ENCODE data around the gene KRT6A.
"Not testable (repeated sequence)": the region's sequence is repeated elsewhere in the genome, so short reads cannot be mapped to it uniquely, and the experiment has no call there.

KRT6A gene

DNA sequence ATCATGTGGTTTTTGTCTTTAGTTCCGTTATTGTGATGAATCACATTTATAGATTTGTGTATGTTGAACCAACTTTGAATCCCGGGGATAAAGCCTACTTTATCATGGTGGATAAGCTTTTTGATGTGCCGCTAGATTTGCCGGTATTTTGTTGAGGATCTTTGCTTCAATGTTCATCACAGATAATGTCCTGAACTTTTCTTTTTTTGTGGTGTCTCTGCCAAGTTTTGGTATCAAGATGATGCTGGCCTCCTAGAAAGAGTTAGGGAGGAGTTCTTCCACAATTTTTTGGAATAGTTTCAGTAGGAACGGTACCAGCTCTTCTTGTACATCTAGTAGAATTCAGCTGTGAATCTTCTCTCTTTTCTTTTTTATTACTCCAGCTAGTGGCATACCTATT lies 34.2 kb downstream of the KRT6A start:
- no peak for DNase-seq (ENCODE audit: low spot score)

DNA sequence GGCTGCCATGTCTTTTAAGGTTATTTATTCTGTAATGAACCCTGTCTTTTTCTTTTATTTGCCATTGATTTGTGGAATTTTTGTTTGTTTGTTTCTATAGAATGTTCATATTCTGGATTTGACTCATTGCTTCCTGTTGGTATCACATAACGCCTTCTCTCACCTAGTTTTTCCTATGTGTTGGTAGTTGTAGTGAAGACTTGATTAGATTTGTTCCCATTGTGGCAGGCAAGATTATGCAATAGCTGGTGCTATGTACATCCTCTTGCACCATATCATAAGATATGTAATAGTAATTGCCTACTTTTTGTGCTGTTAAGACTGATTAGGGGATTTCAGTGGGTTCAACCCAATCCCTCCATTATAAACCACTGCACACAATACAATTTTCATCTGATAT lies 37.2 kb downstream of the KRT6A start:
- no peak for DNase-seq (ENCODE audit: low spot score)

DNA sequence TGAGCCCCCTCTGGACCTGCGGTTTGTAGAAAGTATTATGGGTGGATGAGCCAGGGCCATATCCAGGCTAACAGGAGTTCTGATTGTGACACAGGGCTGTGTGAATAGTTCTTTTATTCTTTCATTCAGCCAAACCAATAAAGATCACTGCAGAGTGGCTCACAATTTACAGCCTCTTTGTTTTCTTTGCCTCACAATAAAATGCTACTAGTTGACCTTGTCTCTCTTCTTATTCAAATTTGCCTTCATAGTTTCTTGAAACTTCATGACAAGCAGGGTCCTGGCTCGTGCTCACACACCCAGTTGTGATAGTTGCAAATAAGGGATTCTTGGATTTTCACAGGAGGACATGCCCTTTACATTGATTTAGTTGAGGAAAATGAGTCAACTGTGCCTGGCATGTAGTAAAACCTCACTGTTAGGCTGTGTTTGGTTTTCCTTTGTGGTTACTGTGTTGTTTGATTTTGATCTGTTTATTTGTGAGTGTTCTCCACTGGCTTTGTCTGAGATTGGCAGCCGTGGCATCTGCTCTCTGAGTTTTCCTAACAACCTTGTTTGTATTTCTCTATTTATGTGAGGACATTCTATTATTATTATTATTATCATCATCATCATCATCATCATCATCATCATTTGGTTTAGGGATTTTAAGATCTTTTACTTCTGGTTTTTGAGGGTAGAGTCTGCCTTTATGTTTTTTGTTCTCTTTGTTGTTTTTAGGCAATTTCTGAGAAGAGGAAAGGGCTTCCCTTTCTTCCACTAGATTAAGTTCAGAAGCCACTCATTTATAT lies 38.5 kb downstream of the KRT6A start:
- no peak for DNase-seq (ENCODE audit: low spot score)

DNA sequence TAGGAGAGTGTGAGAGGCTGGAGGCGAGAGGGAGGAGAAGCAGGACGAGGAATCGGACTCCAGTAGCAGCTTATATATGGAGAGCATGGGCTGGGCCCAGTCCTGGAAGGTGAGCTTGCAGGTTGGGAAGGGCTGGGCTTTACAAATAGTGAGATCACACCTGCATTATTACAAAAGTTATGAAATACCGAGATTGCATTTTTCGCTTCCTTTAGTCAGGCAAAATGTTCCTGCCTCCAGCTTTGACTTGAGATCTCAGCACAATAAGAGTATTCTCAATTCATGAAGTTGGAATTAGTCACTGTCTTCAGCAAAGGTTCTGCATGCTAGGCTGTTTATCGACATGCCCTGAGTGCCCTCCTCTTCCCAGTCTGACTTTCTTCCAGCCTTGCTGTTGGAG lies 41.0 kb downstream of the KRT6A start, which contains the start of gene KRT6B:
TSS of gene KRT6B (minus strand) at position 46 of the 400 bp plus-strand sequence. CDS start 68 bp downstream, outside the sequence.
- DNase-seq (ENCODE audit: low spot score) = no peak

DNA sequence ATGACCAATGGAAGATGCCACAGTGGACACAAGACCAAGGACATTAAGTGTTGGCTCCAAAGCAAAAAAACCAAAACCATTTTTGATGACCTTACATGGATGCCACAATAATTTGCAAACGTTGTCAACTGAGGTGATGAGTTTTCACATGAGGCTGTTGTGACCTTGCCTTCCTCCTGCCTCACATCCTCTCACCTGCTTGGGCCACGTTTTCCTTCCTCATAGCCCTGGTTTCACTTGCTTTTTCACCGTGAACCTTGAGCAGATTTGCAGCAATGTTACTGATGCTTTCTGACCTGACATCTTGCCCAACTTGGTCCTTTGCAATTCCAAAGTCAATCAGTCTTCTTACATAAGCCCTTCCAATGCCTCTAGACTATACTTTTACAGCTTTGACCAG lies 44.8 kb downstream of the KRT6A start:
- DNase-seq (ENCODE audit: low spot score) = no peak

DNA sequence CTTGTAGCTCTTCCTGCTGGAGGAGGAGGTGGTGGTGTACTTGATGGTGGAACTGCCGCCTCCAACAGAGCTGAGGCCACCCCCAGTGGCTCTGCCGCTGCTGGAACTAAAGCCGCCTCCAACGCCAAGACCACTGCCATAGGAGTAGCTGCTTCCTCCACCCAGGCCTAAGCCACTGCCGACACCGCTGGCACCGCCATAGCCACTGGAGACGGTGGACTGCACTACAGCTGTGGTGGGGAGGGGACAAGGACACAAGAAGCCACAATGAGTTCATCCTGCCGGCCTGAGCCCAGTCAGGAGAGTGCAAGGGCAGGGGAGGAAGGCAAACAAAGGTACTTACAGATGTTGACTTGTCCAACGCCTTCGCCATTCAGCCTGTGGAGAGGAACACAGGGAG lies 45.9 kb downstream of the KRT6A start:
- not testable (repeated sequence) for DNase-seq (ENCODE audit: low spot score)

DNA sequence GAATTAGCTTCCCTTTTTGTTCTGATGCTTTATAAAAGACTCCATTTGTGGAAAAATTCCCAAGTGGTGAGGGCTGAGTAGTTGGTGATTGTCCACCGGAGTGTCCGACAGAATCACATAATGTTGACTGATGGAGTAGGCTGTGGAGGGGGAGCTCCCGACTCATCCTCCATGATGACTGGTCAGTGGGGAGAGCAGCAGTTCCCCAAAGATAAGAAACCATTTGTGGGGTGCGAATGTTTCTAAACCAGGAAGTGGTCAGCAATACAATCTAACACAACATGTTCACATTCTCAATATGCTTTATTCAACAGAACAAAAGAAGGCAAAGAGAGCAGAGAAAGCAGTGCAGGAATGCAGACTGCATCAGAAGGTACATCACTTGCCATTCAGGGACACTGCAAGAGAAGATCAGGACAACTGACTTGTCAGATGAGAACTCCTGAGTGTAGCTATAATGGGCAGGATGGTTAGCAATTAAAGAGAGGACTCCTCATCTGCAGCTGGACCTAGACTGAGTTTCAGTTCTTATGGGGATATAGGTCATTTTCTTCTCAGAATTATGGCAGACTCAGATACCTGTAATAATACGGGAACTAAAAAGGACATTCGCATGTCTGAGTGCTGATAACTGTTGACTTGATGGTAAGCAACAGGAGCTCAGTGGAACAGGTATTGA lies 46.6 kb downstream of the KRT6A start:
- no peak for DNase-seq (ENCODE audit: low spot score)

DNA sequence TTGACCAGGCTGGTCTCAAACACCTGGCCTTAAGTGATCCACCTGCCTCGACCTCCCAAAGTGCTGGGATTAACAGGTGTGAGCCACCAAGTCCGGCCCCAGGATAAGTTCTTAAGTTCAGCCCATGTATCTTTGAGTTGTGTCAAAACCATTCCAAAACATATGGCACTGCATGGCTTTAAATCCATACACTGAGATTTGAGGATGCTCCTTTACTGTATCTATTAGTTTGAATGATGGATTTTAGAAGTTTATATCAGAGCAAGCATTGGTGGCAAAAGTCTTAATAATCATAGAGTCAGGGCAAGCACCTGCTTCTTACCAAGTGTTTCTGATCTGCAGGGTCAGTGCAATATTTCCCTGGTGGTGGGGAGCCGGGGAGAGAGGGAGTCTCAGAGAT lies 47.2 kb downstream of the KRT6A start:
- DNase-seq (ENCODE audit: low spot score) = no peak

DNA sequence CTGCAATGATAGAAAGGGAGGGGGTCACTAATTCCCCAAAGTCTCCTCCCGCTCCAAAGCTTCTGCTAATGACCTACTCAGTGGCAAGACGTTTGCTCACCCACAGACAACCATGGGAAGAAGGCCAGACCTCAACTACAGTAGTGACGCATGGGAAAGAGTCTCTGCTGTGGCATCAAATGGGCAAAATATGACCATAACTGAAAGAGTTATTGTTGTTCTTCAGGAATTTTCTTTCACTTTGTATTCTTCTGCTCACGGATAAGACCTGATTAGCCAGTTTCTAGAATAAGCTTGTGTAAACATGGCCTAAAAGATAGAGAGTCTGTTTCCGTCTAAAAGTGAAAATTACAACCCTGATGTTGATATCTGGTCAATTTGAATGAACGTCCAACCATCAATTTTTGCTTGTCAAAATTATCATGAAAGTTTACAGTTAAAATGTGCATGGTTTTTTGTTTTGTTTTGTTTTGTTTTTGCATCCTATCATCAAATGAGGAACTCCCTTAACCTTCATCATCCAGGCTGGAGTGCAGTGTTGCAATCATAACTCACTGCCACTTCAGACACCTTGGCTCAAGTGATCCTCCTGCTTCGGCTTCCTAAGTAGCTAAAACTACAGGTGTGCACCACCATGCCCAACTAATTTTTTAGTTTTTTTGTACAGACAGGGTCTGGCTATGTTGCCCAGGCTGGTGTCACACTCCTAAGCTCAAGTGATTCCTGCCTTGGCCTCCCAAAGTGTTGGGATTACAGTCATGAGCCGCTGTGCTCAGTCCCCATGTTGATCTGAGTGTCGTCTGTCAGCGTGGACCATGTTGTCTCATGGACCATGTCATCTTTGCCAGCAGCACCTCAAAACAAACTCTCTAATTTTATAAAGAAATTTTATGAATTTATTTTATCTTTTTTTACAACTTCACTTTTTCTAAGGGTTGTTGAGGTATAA lies 48.1 kb downstream of the KRT6A start:
- DNase-seq (ENCODE audit: low spot score) = no peak

DNA sequence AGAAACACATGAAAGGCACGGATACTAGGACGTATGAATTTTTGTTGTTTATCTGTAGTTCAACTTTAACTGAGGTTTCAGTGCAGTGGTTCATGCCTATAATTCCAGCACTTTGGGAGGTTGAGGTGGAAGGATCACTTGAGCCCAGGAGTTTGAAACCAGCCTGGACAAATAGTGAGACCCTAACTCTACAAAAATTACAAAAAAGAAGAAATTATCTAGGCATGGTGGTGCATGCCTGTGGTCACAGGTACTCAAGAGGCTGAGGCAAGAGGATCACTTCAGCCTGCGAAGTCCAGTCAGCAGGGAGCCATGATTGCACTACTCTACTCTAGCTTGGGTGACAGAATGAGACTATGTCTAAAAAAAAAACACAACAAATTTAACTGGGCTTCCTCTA lies 49.1 kb downstream of the KRT6A start:
- DNase-seq (ENCODE audit: low spot score) = no peak

DNA sequence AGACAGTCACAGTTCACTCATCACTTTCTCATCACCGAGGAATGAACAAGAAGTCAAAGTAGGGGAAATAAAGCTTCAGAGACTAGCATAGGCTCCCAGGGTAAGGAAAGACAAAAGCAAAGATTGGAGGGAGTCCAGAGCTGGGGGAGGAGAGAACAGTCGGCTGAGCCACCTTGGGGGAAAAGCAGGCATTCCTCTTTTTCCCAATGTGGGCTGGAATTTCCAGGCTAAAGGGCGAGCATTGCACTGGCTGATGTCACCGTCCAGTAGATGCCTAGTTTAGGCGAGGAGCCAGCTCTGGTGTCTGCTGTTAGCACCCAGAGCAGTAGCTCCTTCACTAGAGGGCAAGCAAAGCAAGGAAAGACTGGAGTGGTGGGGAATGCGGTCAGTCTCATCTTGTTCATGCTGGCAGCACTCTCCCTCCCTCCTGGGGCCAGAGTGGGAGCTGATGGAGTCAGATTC lies 50.4 kb downstream of the KRT6A start:
- no peak for DNase-seq (ENCODE audit: low spot score)

DNA sequence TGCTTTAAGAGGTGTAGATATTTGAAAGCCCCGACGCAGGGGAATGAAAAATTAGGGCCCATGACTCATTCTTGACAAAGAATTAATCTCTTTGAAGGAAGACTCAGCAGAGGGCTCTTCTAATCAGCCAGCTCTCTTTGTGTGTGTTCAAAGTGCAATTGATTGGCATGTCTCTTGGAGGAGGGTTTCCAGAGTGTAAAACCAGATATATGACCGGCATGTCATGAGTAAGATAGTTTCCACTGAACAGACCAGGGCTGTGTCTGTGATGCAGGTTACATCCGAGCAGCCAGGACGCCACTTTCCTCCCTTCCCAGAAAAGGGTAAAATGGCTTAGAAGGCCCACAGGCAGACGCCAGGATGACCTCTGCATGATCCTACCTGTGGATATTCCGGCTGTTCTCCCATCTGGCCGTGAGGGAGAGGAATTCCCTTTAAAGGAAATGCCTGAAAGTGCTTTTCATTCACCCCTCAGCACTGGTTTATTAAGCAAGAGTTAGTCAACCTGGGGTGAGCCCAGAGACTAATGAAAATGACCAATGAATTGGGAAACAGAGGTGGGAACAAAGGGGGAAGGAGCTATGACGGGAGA lies 51.6 kb downstream of the KRT6A start:
- no peak for DNase-seq (ENCODE audit: low spot score)

DNA sequence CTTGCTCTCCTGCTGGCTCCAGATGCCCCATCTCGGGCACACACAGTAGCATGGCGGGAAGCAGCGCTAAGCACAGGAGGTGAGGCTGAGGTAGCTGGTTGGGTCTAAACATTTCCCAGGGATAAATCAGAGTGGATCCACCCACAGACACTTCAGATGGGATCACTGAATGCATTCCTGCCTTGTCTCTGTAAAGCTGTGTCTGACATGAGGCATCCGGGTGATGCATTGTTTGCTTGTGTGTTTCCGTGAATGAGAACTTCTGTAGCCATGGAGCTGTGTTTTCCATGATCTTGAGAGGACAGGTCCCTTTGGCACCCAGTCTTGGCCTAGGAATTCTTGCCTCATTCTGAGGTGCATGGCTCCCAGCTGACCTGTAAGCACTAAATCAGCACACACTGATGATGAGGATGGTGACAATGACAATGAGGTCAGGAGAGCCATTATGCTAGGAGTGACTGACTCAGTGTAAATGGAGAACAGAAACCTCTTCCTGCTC lies 52.2 kb downstream of the KRT6A start:
- no peak for DNase-seq (ENCODE audit: low spot score)

DNA sequence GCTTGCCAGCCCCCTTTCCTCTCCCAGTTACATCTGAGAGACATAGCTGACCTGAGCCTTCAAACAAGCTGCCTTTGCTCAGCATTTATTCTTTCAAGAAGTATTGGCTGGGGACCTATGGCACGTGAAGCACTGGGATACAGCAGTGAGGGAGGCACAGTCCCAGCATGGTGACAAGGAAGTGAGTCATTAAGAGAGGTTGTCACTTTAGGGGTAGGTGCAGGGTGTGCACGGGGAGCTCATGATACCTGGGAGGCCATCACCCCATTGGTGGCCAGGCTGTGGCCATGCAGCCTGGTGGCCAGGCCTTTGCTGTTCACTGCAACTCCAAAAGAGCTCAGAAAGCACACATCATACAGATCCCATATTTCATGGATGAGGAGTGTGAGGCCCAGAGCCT lies 53.2 kb downstream of the KRT6A start:
- no peak for DNase-seq (ENCODE audit: low spot score)

DNA sequence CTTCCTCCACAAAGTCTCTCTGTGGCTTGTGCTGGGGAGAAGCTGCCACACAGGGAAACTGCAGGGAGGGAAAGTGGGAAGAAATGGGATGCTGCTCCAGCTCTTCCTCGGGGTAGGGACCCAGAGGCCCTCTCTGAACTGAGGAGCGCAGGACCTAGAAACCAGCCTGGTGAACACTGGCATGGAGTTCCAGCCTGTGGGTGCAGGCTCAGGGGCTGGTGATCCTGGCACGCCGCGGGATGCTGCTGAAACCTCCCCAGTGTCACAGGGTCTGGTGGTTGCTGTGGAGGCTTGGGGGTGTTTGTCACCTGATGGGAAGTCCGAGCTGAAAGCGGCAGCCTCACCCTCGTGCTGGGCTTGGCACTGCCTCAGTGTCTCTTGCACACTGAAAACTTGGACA lies 53.6 kb downstream of the KRT6A start:
- DNase-seq (ENCODE audit: low spot score) = no peak

DNA sequence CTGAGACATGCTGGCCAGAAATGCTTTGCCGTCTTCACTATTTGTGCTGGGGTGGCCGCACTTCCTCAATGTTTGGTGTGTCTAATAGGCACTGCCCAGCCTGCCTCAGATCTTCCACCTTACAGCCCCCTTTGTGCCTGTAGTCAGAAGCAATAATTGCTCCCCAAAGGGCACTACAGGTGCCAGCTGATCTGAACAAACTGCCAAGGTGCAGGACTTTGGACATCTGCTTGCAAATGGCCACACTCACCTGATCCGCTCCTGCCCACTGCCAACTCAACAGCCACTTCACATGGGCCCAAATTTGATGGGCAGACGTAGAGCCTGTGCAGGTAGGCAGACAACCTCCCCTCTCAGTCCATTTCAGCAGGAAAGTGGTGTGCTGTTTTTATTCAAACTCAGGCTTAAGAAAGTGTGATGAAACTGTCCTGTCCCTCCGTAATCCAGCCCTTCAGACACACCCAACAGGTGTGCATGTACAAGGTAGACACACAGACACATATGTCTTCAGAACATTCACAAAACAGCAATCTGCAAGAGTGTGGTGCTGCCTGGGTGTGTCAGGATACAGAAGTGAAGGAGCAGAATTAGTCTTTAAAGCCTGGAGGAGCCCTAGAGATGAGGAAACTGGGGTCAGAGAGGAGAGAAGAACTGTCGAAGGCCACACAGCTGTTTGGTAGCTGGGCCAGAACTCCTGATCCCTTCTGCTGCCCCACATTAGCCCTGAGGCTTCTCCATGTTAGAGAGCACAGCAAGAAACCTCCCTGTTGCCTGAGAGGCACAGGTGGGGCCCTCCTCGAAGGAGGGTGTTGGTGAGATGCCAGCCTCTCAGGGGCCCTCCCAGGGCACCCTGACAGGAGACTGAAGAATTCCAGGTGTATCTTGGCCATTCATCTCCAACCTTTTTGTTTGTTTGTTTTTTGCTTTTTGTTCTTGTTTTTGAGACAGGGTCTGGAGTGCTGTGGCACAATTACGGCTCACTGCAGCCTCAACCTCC lies 54.5 kb downstream of the KRT6A start:
- no peak for DNase-seq (ENCODE audit: low spot score)

DNA sequence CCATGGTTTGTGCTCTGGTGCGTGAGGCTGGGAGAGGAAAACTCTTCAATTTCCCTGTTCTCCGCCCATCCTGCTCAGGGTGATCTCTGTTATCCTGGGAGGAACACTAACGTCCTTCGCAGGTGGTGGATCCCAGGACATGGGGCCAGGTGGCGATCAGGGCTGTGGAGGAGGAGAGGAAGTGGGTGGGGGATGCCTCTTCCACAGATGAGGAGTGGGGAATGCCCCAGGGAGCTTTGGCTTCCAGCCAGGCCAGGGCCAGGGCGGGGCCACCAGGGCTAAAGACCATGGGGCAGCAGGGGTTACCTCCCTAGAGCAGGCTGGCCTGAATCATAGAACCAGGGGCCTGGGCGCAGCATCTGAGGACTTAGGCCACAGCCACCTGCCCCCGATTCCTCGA lies 55.5 kb downstream of the KRT6A start:
- DNase-seq (ENCODE audit: low spot score) = no peak

All from HuH-7.5 (cell line).